ENCODE data around the gene BIN2.
A peak's percentile ranks its signal among the peaks of the same experiment; 100 is the strongest.
"Not testable (repeated sequence)": the region's sequence is repeated elsewhere in the genome, so short reads cannot be mapped to it uniquely, and the experiment has no call there.

The BIN2 gene

DNA sequence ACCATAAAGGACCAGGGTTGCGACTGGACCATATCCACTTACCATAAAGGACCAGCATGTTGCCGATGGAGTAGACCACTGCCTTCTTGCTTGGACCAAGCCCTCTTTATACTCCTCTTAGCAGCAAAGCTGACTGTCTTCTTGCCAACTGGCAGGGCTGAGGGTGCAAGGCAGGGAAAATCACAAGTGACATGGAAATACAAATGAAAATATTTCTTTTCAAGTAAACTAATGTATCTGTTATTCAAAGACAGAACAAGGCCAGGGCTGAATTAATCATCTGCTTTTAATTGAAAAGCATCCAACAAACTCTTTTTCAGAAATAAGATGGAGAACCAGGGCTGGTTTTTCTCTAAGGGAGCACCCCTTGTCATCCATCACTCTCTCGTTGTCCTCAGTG, 22.6 kb upstream of the BIN2 start, which contains the start of gene CELA1:
TSS of gene CELA1 (minus strand) at position 99 of the 400 bp plus-strand sequence. CDS start at position 58, 41 bp downstream.
- DNase-seq (ENCODE audit: low read depth in 2 of 2, low spot score in 1 of 2): no peak

- no peak for DNase-seq (ENCODE audit: low read depth in 2 of 2, low spot score in 1 of 2)
Measured at GRCh38 chr12:51345681-51346080, 21.7 kb upstream of the BIN2 start.

GRCh38 chr12:51343201-51343600, 19.2 kb upstream of the BIN2 start:
- no peak for DNase-seq (ENCODE audit: low read depth in 2 of 2, low spot score in 1 of 2)

DNA sequence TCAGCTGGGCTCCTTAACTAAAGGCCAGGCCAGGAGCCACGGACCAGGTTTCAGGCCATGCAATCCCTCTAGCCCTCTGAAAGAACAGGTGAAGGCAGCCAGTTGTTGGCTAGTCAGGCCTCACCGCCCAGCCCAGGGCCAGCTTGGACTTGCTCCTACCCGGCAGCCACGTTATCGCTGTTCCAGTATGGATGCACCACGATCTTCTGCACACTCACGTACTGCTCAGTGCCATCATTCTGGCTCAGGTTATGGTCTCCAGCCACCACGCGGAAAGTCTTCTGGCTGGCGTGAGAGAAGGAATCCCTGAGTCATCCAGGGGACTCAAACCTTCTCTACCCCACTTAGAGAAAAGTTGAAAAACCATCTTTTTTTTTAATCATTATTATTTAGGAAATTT, 18.4 kb upstream of the BIN2 start:
- DNase-seq (ENCODE audit: low read depth in 2 of 2, low spot score in 1 of 2): no peak

GRCh38 chr12:51341251-51342007, 17.5 kb upstream of the BIN2 start:
- peak in 1 of 2 donors; percentile 39 for DNase-seq (ENCODE audit: low read depth in 2 of 2, low spot score in 1 of 2)

DNA sequence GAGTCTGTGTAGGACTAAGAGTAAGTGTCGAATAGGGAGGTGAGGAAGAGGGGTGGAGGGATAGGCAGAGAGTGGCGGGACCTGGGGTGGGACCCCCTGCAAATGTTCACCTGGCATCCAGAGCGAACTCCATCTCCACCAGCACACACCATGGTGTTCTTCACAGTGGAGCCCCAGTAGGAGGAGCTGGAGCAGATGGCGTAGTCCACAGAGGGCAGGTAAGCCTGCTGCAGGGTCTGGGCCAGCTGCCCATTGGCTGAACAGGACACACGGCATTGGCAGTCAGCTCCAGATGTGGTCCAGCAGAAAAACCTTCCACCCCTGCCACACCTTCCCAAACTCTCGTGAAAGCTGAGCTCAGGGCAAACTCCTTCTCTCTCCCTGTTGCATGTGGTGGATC, 15.8 kb upstream of the BIN2 start:
- no peak for DNase-seq (ENCODE audit: low read depth in 2 of 2, low spot score in 1 of 2)

DNA sequence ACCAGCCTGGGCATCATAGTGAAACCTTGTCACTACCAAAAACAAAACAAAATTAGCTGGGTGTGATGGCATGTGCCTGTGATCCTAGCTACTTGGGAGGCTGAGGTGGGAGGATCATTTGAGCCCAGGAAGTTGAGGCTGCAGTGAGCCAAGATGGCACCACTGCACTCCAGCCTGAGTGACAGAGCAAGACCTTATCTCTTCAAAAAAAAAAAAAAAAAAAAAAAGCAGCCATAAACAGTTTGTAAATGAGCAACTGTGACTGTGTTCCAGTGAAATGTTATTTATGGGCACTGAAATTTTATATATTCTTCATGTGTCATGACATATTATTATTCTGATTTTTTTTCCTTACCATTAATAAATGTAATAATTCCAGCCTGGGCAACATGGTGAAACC, 13.4 kb upstream of the BIN2 start:
- not testable (repeated sequence) for DNase-seq (ENCODE audit: low read depth in 2 of 2, low spot score in 1 of 2)

DNA sequence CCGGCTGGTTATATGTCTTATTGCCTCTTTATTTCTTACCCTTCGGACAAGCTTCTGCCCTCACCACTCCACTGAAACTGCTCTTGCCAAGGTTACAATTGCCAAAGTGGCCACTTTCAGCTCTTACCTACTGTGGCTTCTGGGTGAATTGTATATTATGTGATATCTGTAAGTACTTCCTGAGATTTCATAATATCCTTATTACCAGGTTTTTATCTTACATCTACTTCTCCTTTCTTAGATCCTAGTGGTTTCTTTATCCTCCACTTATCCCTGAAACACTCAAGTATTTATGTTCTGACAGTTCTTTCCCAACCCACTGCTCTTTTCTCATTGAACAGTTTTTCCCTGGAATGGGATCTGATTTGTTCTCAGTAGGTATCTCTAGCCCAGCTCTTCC, 12.0 kb upstream of the BIN2 start:
- no peak for DNase-seq (ENCODE audit: low read depth in 2 of 2, low spot score in 1 of 2)

- no peak for DNase-seq (ENCODE audit: low read depth in 2 of 2, low spot score in 1 of 2)
Measured at GRCh38 chr12:51334764-51335163, 10.8 kb upstream of the BIN2 start.

GRCh38 chr12:51333536-51333935, 9.6 kb upstream of the BIN2 start:
- no peak for DNase-seq (ENCODE audit: low read depth in 2 of 2, low spot score in 1 of 2)

DNA sequence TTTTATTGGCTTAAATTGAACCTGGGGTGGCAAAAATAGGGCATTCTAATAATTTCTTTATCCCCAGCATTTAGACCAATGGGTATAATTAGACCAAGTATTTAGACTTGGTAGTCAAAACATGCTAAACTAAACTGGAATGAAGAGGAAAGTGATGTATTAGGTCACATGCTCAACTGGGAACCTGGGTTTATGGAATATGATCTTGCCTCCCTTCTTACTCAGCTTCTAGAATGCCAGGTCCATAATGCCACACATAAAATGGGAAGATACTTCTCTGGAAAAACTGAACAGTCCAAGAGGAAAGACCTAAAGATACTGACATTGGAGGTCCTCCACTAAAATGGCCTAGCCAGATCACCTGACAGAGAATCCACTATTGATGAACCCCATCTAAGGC, 6.2 kb upstream of the BIN2 start:
- no peak for DNase-seq (ENCODE audit: low read depth in 2 of 2, low spot score in 1 of 2)

DNA sequence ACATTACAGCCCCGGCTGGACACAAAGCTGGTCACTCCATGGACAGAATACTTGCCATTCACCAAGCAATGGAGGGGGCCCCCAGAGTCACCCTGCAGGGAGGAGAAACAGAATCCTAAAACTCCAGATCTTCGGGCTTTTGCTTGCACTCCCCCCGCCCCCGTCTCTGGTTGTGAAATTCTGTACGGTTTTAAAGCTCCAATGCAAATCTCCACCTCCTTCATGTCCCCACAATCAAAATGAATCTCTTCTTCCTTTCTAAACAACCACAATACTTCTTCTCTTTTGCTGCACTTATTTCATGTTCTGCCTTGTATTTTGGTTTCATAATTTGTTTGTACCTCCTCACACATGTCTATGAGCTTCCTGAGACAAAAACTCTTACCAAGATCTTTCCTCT, 5.8 kb upstream of the BIN2 start:
- DNase-seq (ENCODE audit: low read depth in 2 of 2, low spot score in 1 of 2): no peak

DNA sequence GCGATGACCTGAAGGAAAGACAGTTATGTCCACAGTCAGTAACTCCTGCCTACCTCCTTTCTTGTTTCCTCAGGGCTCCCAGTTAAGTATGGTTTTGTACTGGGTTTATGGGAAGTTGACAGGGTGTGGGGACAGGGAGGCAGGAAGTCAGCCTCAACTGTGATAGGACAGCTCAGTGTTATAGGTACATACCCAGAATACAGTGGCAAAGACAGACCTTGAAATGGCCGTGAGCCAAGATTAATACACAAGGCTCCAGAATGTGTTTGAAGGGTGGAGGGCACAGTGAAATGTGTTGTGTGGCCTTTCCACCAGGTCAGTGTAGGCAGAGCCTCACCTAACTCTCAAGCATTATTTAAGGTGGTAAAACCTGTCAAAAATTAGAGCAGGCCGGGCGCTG, 4.6 kb upstream of the BIN2 start:
- no peak for DNase-seq (ENCODE audit: low read depth in 2 of 2, low spot score in 1 of 2)

GRCh38 chr12:51326698-51327439, 2.9 kb upstream of the BIN2 start:
- no peak for DNase-seq (ENCODE audit: low read depth in 2 of 2, low spot score in 1 of 2)

DNA sequence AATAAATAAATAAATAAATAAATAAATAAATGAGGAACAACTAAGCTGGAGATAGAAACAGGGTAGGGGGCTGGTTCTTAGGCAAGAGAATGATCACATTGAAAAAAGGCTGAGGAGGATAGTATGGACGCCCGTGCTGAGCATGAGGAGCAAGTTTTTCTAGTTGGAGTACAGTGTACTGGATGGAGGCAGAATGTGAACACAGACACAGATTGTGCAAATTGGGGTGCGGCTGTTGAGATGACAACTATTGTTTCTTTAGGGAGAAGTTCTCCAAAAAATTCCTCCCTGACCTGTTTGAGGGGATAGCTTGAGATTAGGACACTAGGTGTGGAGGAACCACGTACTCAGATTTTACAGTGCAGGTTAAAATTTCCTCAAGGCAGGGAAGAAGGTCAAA, 979 bp upstream of the BIN2 start:
- no peak for DNase-seq (ENCODE audit: low read depth in 2 of 2, low spot score in 1 of 2)

DNA sequence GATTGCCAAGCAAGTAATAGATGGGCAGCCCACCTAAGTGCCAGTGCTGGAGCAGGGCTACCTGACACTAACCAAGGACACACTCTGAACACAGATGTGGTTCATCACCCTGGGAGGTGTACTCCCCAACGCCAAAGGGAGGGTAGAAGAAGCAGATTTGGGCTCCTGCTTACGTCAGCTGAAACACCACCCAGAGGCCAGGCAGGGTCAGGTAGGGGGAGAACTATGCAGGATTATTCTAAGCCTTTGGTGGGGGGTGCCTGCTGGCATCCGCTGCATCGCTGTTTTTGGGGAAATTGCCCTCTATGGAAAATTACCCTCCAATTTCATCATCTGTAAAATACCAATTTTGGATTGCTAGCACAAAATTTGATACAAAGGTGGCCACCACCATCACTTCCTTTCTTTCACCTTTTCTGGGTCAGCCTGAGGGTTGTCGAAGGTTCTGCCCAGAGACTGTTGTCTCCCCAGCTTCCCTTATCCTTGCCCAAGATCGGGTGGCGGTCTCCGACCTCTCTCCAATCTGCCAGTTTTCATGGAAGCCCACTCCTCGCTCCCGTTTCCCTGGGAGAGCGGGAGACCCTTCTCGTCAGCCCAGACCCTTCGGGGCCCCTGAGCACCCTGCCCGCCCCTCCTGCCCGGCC, 535 bp downstream of the BIN2 start:
- peak in 1 of 2 donors; percentile 24 for DNase-seq (ENCODE audit: low read depth in 2 of 2, low spot score in 1 of 2)

DNA sequence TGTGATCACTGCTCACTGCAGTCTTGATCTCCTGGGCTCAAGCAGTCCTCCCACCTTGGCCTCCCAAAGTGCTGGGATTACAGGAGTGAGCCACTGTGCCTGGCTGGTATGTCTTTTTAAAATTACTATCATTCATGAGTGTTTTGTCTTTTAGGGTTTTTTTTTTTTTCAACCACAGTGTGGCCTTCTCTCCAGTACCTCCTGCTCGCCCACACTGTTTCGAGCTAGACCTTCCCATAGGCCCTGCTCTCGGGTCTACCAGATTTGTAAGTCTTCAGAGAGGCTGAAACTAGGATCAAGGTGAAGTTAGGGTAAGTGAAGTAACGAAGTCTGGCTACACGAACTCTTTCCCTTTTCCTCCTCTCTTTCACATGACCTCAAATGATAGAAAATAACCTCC, 1.5 kb downstream of the BIN2 start:
- no peak for DNase-seq (ENCODE audit: low read depth in 2 of 2, low spot score in 1 of 2)

DNA sequence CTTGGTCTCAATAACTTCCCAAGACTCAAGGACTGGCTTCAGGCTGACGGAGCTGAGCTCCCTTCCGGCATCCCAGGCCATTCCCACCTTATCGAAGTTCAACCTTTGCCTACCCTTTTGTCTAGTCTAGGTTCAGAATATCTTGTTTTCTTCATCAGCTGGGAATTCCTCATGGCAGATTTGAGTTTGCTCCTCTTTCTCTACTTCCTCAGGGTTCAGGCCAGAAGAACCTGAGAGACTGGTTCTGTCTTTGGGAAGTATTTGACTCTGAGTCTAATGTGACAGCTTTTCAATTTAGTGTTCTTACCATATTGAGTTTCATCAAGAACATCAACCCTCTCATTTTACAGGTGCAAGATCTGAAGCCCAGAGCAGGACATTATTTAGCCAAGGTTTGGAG, 2.1 kb downstream of the BIN2 start:
- no peak for DNase-seq (ENCODE audit: low read depth in 2 of 2, low spot score in 1 of 2)

- no peak for DNase-seq (ENCODE audit: low read depth in 2 of 2, low spot score in 1 of 2)
Measured at GRCh38 chr12:51320695-51321320, 3.2 kb downstream of the BIN2 start.

DNA sequence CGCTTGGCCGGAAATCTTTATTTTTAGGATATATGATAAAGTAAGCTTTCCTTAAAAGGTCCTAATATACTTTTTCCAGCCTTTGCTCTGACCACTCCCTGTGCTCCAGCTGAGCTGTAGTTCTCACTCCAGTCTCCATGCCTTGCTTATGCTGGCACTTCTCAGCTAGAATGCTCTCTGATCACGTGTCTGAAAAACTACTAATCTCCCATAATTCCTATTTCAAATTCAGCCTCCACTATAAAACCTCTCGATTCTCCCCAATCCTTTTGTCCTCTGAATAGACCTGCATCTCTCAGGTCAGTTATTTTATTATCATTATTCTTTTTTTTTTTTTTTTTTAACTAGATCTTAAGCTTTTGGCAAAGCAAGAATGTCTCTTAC, 3.7 kb downstream of the BIN2 start:
- DNase-seq (ENCODE audit: low read depth in 2 of 2, low spot score in 1 of 2): no peak

GRCh38 chr12:51318846-51319599, 5.0 kb downstream of the BIN2 start:
- no peak for DNase-seq (ENCODE audit: low read depth in 2 of 2, low spot score in 1 of 2)

All from stimulated activated CD8-positive, alpha-beta memory T cell treated with anti-CD3 and anti-CD28 coated beads, Interleukin-4, amount 100 ng/mL, for 1 hour (primary cell).